GM12892 (cell line): ENCODE measurements around the gene HTR6.

Experiments used
- POLR2A ChIP-seq: IDR thresholded peaks from 2 replicates; pipeline ENCODE4 v1.6.1; 2011; ENCODE audit warnings: low read depth, low read length, control low read depth
- POLR2AphosphoS5 ChIP-seq: IDR thresholded peaks from 2 replicates; pipeline ENCODE4 v1.6.1; 2011; ENCODE audit warnings: low read depth, low read length, control low read depth
- TAF1 ChIP-seq: IDR thresholded peaks from 2 replicates; pipeline ENCODE4 v1.6.1; 2011; ENCODE audit warnings: low read depth, mild to moderate bottlenecking, control low read depth, low read length, borderline replicate concordance

DNA sequence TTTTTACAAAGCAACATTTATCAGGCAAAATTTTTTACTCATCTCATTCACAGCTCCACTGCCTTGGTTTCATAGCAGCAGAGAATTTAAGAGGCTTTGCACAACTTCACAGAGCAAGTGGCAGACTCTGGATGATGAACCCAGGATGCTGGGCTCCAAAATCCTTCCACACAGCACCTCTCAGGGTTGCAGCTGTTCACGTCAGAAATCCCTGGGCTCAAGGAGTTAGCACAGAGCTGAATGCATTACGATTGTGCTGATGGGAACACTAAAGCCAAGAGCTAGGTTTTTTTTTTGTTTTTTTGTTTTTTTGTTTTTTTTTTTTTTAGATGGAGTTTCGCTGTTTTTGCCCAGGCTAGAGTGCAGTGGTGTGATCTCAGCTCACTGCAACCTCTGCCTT, 2.4 kb upstream of the HTR6 start:
- TF ChIP-seq POLR2A (no peak), POLR2AphosphoS5 (no peak), TAF1 (no peak)
